Neural progenitor cell (in vitro differentiated cells): Measurements from ENCODE around the gene CLEC4F. TPM values are rescaled to one million over a fixed set of nuclear protein-coding genes. Genes with fewer than 3 reads are reported as not detected.

ENCODE experiments used
- DNase-seq: peaks from one replicate; pipeline ENCODE4 v3.0.0-alpha.2; 2016; ENCODE audit warnings: low spot score
- H2AFZ ChIP-seq: fragments of 200-600 bp; sonication (generic); replicated peaks from 2 replicates; pipeline ENCODE4 v1.6.1; 2016; ENCODE audit warnings: antibody characterized with exemption
- H3F3A ChIP-seq: fragments of 200-600 bp; sonication (generic); 2 replicates; pipeline ENCODE4 v1.6.1; 2016; ENCODE audit warnings: antibody characterized with exemption, low read depth
- H3K27ac ChIP-seq: fragments of 200-600 bp; sonication (generic); 2 replicates; pipeline ENCODE4 v1.5.1; 2016; ENCODE audit warnings: mild to moderate bottlenecking
- H3K27me3 ChIP-seq: fragments of 200-600 bp; sonication (generic); 2 replicates; pipeline ENCODE4 v1.6.1; 2016; ENCODE audit warnings: mild to moderate bottlenecking, moderate library complexity
- H3K36me3 ChIP-seq: fragments of 200-600 bp; sonication (generic); 2 replicates; pipeline ENCODE4 v1.5.1; 2016
- H3K4me1 ChIP-seq: fragments of 200-600 bp; sonication (generic); 2 replicates; pipeline ENCODE4 v1.6.1; 2016; ENCODE audit warnings: mixed run types
- H3K4me2 ChIP-seq: fragments of 200-600 bp; sonication (generic); 2 replicates; pipeline ENCODE4 v1.6.1; 2016
- H3K4me3 ChIP-seq: fragments of 200-600 bp; sonication (generic); 2 replicates; pipeline ENCODE4 v1.5.1; 2016
- H3K79me2 ChIP-seq: fragments of 200-600 bp; sonication (generic); 2 replicates; pipeline ENCODE4 v1.6.1; 2016; ENCODE audit warnings: low read depth
- H3K9ac ChIP-seq: fragments of 200-600 bp; sonication (generic); 2 replicates; pipeline ENCODE4 v1.6.1; 2016
- H3K9me3 ChIP-seq: fragments of 200-600 bp; sonication (generic); 2 replicates; pipeline ENCODE4 v1.5.1; 2016; ENCODE audit warnings: low read depth
- H4K20me1 ChIP-seq: fragments of 200-600 bp; sonication (generic); 2 replicates; pipeline ENCODE4 v1.6.1; 2016; ENCODE audit warnings: low read depth
- H3K27ac Mint-ChIP-seq: 3 replicates; pipeline ENCODE4 v1.8.0; 2021; ENCODE audit warnings: mixed read lengths
- H3K27me3 Mint-ChIP-seq: 2 replicates; pipeline ENCODE4 v1.8.0; 2022; ENCODE audit warnings: low read depth, mild to moderate bottlenecking, inconsistent platforms, moderate library complexity, mixed read lengths; ENCODE audit not compliant: insufficient read depth
- H3K36me3 Mint-ChIP-seq: 3 replicates; pipeline ENCODE4 v1.8.0; 2021; ENCODE audit warnings: mixed read lengths
- H3K4me1 Mint-ChIP-seq: 3 replicates; pipeline ENCODE4 v1.8.0; 2021; ENCODE audit warnings: mixed read lengths
- H3K4me3 Mint-ChIP-seq: 3 replicates; pipeline ENCODE4 v1.8.0; 2021; ENCODE audit warnings: mild to moderate bottlenecking, moderate library complexity, mixed read lengths
- H3K9me3 Mint-ChIP-seq: 3 replicates; pipeline ENCODE4 v1.8.0; 2020; ENCODE audit warnings: mixed read lengths
- CTCF ChIP-seq: fragments of 200-600 bp; sonication (generic); IDR thresholded peaks from 2 replicates; pipeline ENCODE4 v1.5.1; 2017; ENCODE audit warnings: antibody characterized with exemption, mild to moderate bottlenecking
- EZH2 ChIP-seq: fragments of 200-600 bp; sonication (generic); IDR thresholded peaks from 2 replicates; pipeline ENCODE4 v1.6.1; 2017; ENCODE audit warnings: antibody characterized with exemption, mild to moderate bottlenecking, moderate library complexity
- EZH2phosphoT487 ChIP-seq: fragments of 200-600 bp; sonication (generic); IDR thresholded peaks from 2 replicates; pipeline ENCODE4 v1.6.1; 2017; ENCODE audit warnings: antibody characterized with exemption
- total RNA-seq: library from RNA; depleted of rRNA; stranded (reverse); fragments of >200 nt; gene quantifications from 2 replicates; pipeline ENCODE4 v1.2.3, GENCODE V29; 2015; ENCODE audit warnings: low replicate concordance

The CLEC4F gene
- total RNA-seq, 1 donor from 2014 or later = not detected

GRCh38 chr2:70772486-70773155 is 47.8 kb downstream of the CLEC4F start:
- no peak overlapping the region for H3K4me2 ChIP-seq
- no peak for DNase-seq
- H4K20me1 ChIP-seq = no peaks in the 10 kb centered on the region
- no peaks in the 10 kb centered on the region for H3K36me3 ChIP-seq
- H3K4me3 ChIP-seq = no peak overlapping the region
- no peaks in the 10 kb centered on the region for H3K79me2 ChIP-seq
- peaks cover 16% of the 10 kb centered on the region for H3F3A ChIP-seq
- H3K9ac ChIP-seq = no peak overlapping the region
- no peak overlapping the region for H2AFZ ChIP-seq
- H3K27me3 ChIP-seq = no peaks in the 10 kb centered on the region
- no peaks in the 10 kb centered on the region for H3K9me3 Mint-ChIP-seq
- no peaks in the 10 kb centered on the region for H3K36me3 Mint-ChIP-seq
- no peak overlapping the region for H3K4me3 Mint-ChIP-seq
- H3K4me1 Mint-ChIP-seq = peaks cover 4% of the 10 kb centered on the region
- H3K27ac Mint-ChIP-seq = no peak overlapping the region
- no peak overlapping the region for H3K27ac ChIP-seq
- TF ChIP-seq EZH2 = no peak
- TF ChIP-seq EZH2phosphoT487 = no peak
- no peak for TF ChIP-seq CTCF
- H3K4me1 ChIP-seq = no peaks in the 10 kb centered on the region
- no peaks in the 10 kb centered on the region for H3K9me3 ChIP-seq
- H3K27me3 Mint-ChIP-seq = peaks cover 3% of the 10 kb centered on the region

- Mint-ChIP-seq H3K27ac (no peak overlapping the region), H3K4me3 (no peak overlapping the region), H3K4me1 (peaks cover 8% of the 10 kb centered on the region), H3K36me3 (no peaks in the 10 kb centered on the region), H3K9me3 (no peaks in the 10 kb centered on the region), H3K27me3 (peaks cover 3% of the 10 kb centered on the region)
- H4K20me1 ChIP-seq = no peaks in the 10 kb centered on the region
- H3K9me3 ChIP-seq = no peaks in the 10 kb centered on the region
- peaks cover 7% of the 10 kb centered on the region for H3K79me2 ChIP-seq
- no peak for TF ChIP-seq EZH2phosphoT487
- TF ChIP-seq EZH2 = no peak
- no peak for TF ChIP-seq CTCF
- no peak overlapping the region for H3K9ac ChIP-seq
- H3K4me1 ChIP-seq = no peaks in the 10 kb centered on the region
- H2AFZ ChIP-seq = no peak overlapping the region
- no peak overlapping the region for H3K4me3 ChIP-seq
- H3K4me2 ChIP-seq = no peak overlapping the region
- no peak overlapping the region for H3K27ac ChIP-seq
- DNase-seq = no peak
- no peaks in the 10 kb centered on the region for H3K36me3 ChIP-seq
- no peaks in the 10 kb centered on the region for H3K27me3 ChIP-seq
- peaks cover 27% of the 10 kb centered on the region for H3F3A ChIP-seq
Observed at GRCh38 chr2:70771446-70771845, 49.0 kb downstream of the CLEC4F start.

GRCh38 chr2:70769450-70769849 is 50.9 kb downstream of the CLEC4F start:
- TF ChIP-seq EZH2 (no peak), CTCF (no peak), EZH2phosphoT487 (no peak)
- H3K4me3 Mint-ChIP-seq = peak overlapping the region; percentile 19
- peaks cover 2% of the 10 kb centered on the region for H3K27me3 Mint-ChIP-seq
- peaks cover 19% of the 10 kb centered on the region for H3K4me1 Mint-ChIP-seq
- no peak overlapping the region for H3K27ac ChIP-seq
- no peaks in the 10 kb centered on the region for H3K27me3 ChIP-seq
- H3K9me3 ChIP-seq = no peaks in the 10 kb centered on the region
- H3K36me3 Mint-ChIP-seq = no peaks in the 10 kb centered on the region
- H3K27ac Mint-ChIP-seq = peak overlapping the region; percentile 64
- peaks cover 5% of the 10 kb centered on the region for H4K20me1 ChIP-seq
- no peaks in the 10 kb centered on the region for H3K9me3 Mint-ChIP-seq
- peaks cover 26% of the 10 kb centered on the region for H3K79me2 ChIP-seq
- no peak overlapping the region for H3K4me2 ChIP-seq
- peaks cover 10% of the 10 kb centered on the region for H3K4me1 ChIP-seq
- no peak overlapping the region for H3K9ac ChIP-seq
- no peak overlapping the region for H3K4me3 ChIP-seq
- DNase-seq = no peak
- H2AFZ ChIP-seq = peak overlapping the region; percentile 89
- no peaks in the 10 kb centered on the region for H3K36me3 ChIP-seq
- H3F3A ChIP-seq = peaks cover 27% of the 10 kb centered on the region
